Measurements from ENCODE around the gene CMIP. TPM values are rescaled to one million over a fixed set of nuclear protein-coding genes. Genes with fewer than 3 reads are reported as not detected.

The CMIP gene
- total RNA-seq, 1 experiment from 2014 or later = 48.2 TPM

GRCh38 chr16:81399909-81400308, 44.7 kb upstream of the CMIP start:
- Histone ChIP-seq H2BK5ac (ENCODE audit: insufficient read length, low read length) (no peak overlapping the region), H3K4me2 (ENCODE audit: insufficient read depth, insufficient read length, low read length) (no peak overlapping the region), H3K23ac (ENCODE audit: insufficient read length, low read depth, low read length) (no peak overlapping the region), H2BK120ac (ENCODE audit: low read depth, low read length, poor library complexity, severe bottlenecking) (no peak overlapping the region), H4K5ac (ENCODE audit: insufficient read length, low read depth, low read length) (no peak overlapping the region), H3K79me2 (ENCODE audit: insufficient read depth, low read length) (no peaks in the 10 kb centered on the region), H2BK20ac (ENCODE audit: low read depth, low read length, poor library complexity, severe bottlenecking) (no peak overlapping the region), H2AFZ (ENCODE audit: low read length) (no peak overlapping the region), H3T11ph (ENCODE audit: low read length) (no peak overlapping the region), H3K4ac (ENCODE audit: low read depth, low read length) (no peak overlapping the region), H3K56ac (ENCODE audit: insufficient read length, low read depth, low read length) (no peak overlapping the region), H2BK15ac (ENCODE audit: low read depth, low read length) (no peak overlapping the region), H3K9ac (ENCODE audit: extremely low read depth, insufficient read length, low read length) (no peak overlapping the region), H4K91ac (ENCODE audit: insufficient read length, low read depth, low read length) (no peak overlapping the region), H2BK12ac (ENCODE audit: insufficient read length, low read depth, low read length) (no peak overlapping the region), H3K79me1 (ENCODE audit: insufficient read depth, low read depth, low read length, poor library complexity, severe bottlenecking) (no peaks in the 10 kb centered on the region), H3K27ac (ENCODE audit: insufficient read length, low read depth, low read length) (no peak overlapping the region), H3K18ac (ENCODE audit: insufficient read length, low read depth, low read length) (no peak overlapping the region), H4K8ac (replicated peaks; ENCODE audit: insufficient read length, low read depth, low read length) (no peak overlapping the region), H2AK5ac (ENCODE audit: insufficient read length, low read length) (no peak overlapping the region), H3K27me3 (ENCODE audit: insufficient read depth, low read length) (no peaks in the 10 kb centered on the region), H3K4me1 (ENCODE audit: insufficient read depth, low read length) (no peaks in the 10 kb centered on the region), H3K14ac (ENCODE audit: insufficient read depth, low read length) (no peak overlapping the region), H3K9me3 (ENCODE audit: control insufficient read depth, low read depth, low read length) (no peaks in the 10 kb centered on the region), H3K23me2 (ENCODE audit: insufficient read length, low read depth, low read length, poor library complexity, severe bottlenecking) (peaks cover 3% of the 10 kb centered on the region), H4K20me1 (ENCODE audit: control insufficient read depth, insufficient read depth, insufficient read length) (no peaks in the 10 kb centered on the region)
- no peaks in the 10 kb centered on the region; a peak in 1 of 7 replicates for H3K36me3 Mint-ChIP-seq (ENCODE audit: insufficient read depth in 1 of 3, low read depth in 3 of 3)
- 0 out of 4 replicates have a peak, but pooled peaks cover 2 to 3% of the 10 kb centered on the region in 2 experiments for H3K4me1 Mint-ChIP-seq
- peaks cover 4 to 10% of the 10 kb centered on the region in 2 experiments; a peak in 4 of 5 replicates for H3K9me3 Mint-ChIP-seq
- no peak overlapping the region; a peak in 1 of 7 replicates for H3K27ac Mint-ChIP-seq
- peaks cover 16% of the 10 kb centered on the region for H3K27me3 Mint-ChIP-seq (ENCODE audit: low read depth)
- no peak overlapping the region for H3K4me3 Mint-ChIP-seq
- no CpG with 5 or more reads among the region's 1 CpG for WGBS (ENCODE audit: extremely low coverage, insufficient read length, low lambda C conversion rate)
- TF ChIP-seq CTCF (conservative IDR thresholded peaks at IDR 0.05) = no peak
- DNase-seq = no peak

Data from H9 (cell line).